ENCODE data around the gene RFX4.

- TF ChIP-seq, protein P1, sequence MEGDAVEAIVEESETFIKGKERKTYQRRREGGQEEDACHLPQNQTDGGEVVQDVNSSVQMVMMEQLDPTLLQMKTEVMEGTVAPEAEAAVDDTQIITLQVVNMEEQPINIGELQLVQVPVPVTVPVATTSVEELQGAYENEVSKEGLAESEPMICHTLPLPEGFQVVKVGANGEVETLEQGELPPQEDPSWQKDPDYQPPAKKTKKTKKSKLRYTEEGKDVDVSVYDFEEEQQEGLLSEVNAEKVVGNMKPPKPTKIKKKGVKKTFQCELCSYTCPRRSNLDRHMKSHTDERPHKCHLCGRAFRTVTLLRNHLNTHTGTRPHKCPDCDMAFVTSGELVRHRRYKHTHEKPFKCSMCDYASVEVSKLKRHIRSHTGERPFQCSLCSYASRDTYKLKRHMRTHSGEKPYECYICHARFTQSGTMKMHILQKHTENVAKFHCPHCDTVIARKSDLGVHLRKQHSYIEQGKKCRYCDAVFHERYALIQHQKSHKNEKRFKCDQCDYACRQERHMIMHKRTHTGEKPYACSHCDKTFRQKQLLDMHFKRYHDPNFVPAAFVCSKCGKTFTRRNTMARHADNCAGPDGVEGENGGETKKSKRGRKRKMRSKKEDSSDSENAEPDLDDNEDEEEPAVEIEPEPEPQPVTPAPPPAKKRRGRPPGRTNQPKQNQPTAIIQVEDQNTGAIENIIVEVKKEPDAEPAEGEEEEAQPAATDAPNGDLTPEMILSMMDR (IDR thresholded peaks at IDR 0.05; ENCODE audit: control extremely low read depth in 1 of 3, insufficient read depth in 1 of 3, low read depth in 1 of 3, low read length in 3 of 3), result no peak
- TF ChIP-seq POLR2AphosphoS5 (IDR thresholded peaks at IDR 0.05; ENCODE audit: low read depth, low read length) (no peak), POLR2A (IDR thresholded peaks at IDR 0.05; ENCODE audit: control extremely low read depth in 1 of 2, low read depth in 2 of 2, low read length in 2 of 2) (no peak), CHD2 (IDR thresholded peaks at IDR 0.05; ENCODE audit: low read length) (no peak), YY1 (IDR thresholded peaks at IDR 0.05; ENCODE audit: low read depth, low read length) (no peak)
These were observed 96.8 kb downstream of the RFX4 start for GRCh38 chr12:106679574-106679973.
